Measurements from ENCODE around the gene SH2D5. TPM values are rescaled to one million over a fixed set of nuclear protein-coding genes. Genes with fewer than 3 reads are reported as not detected.

SH2D5 gene
- polyA plus RNA-seq, 3 donors: not detected

- Mint-ChIP-seq H3K4me3 (no peak overlapping the region), H3K4me1 (peaks cover 6% of the 10 kb centered on the region), H3K36me3 (no peaks in the 10 kb centered on the region), H3K27me3 (ENCODE audit: low read depth in 3 of 3) (peaks cover 5 to 7% (median 6%) of the 10 kb centered on the region in 3 donors), H3K27ac (no peak overlapping the region), H3K9me3 (peaks cover 0 to 2% (median 0%) of the 10 kb centered on the region in 7 donors)
- no peaks in the 10 kb centered on the region for H3K27me3 ChIP-seq (ENCODE audit: control insufficient read depth in 2 of 2, insufficient read depth in 2 of 2, low read length in 2 of 2)
- TF ChIP-seq CTCF (IDR thresholded peaks at IDR 0.05): no peak
- H3K4me2 ChIP-seq (replicated peaks; ENCODE audit: extremely low read depth, low read length, poor library complexity, severe bottlenecking): no peak overlapping the region
- H3K9me3 ChIP-seq (replicated peaks in 1 of 2; ENCODE audit: control insufficient read depth in 1 of 2, insufficient read depth in 1 of 2, low read length in 2 of 2): no peaks in the 10 kb centered on the region
- H3K79me2 ChIP-seq (ENCODE audit: insufficient read depth, low read length): no peaks in the 10 kb centered on the region
- no peak overlapping the region for H3K4me3 ChIP-seq (replicated peaks in 1 of 3; ENCODE audit: low read depth in 2 of 3, low read length in 3 of 3)
- WGBS (ENCODE audit: insufficient coverage): 100% methylated on average over 3 of the region's 5 CpGs
- no peak for DNase-seq
- H3K27ac ChIP-seq (ENCODE audit: low read depth in 1 of 2, low read length in 2 of 2): no peak overlapping the region
- H2AFZ ChIP-seq (ENCODE audit: insufficient read depth, low read depth, low read length, poor library complexity, severe bottlenecking): no peak overlapping the region
- H3K36me3 ChIP-seq (replicated peaks in 1 of 2; ENCODE audit: control insufficient read depth in 1 of 2, insufficient read depth in 2 of 2, low read length in 2 of 2): no peaks in the 10 kb centered on the region
- peaks cover 6% of the 10 kb centered on the region in 2 donors for H3K4me1 ChIP-seq (ENCODE audit: control insufficient read depth in 1 of 2, insufficient read depth in 2 of 2, low read length in 2 of 2)
- H4K20me1 ChIP-seq (ENCODE audit: insufficient read depth, low read length): no peaks in the 10 kb centered on the region
- H3K9ac ChIP-seq (ENCODE audit: insufficient read depth, low read length, poor library complexity, severe bottlenecking): no peak overlapping the region
- intact Hi-C loops (cut with micrococcal nuclease): no loop called here
Observed at GRCh38 chr1:20708891-20709290, 23.6 kb downstream of the SH2D5 start.

- H3K36me3 Mint-ChIP-seq: no peaks in the 10 kb centered on the region
- H2AFZ ChIP-seq (ENCODE audit: insufficient read depth, low read depth, low read length, poor library complexity, severe bottlenecking): no peak overlapping the region
- H3K9me3 Mint-ChIP-seq: peaks cover 0 to 2% (median 0%) of the 10 kb centered on the region in 7 donors
- H3K4me1 ChIP-seq (ENCODE audit: control insufficient read depth in 1 of 2, insufficient read depth in 2 of 2, low read length in 2 of 2): peaks cover 6% of the 10 kb centered on the region in 2 donors
- H3K27me3 Mint-ChIP-seq (ENCODE audit: low read depth in 3 of 3): peaks cover 5 to 9% (median 7%) of the 10 kb centered on the region in 3 donors
- H3K4me3 Mint-ChIP-seq: no peak overlapping the region
- WGBS (ENCODE audit: insufficient coverage): 100% methylated on average over 5 of the region's 6 CpGs
- no peaks in the 10 kb centered on the region for H4K20me1 ChIP-seq (ENCODE audit: insufficient read depth, low read length)
- no peaks in the 10 kb centered on the region for H3K27me3 ChIP-seq (ENCODE audit: control insufficient read depth in 2 of 2, insufficient read depth in 2 of 2, low read length in 2 of 2)
- no peaks in the 10 kb centered on the region for H3K79me2 ChIP-seq (ENCODE audit: insufficient read depth, low read length)
- H3K4me3 ChIP-seq (replicated peaks in 1 of 3; ENCODE audit: low read depth in 2 of 3, low read length in 3 of 3): no peak overlapping the region
- no peak overlapping the region for H3K4me2 ChIP-seq (replicated peaks; ENCODE audit: extremely low read depth, low read length, poor library complexity, severe bottlenecking)
- no peak overlapping the region for H3K9ac ChIP-seq (ENCODE audit: insufficient read depth, low read length, poor library complexity, severe bottlenecking)
- H3K27ac ChIP-seq (ENCODE audit: low read depth in 1 of 2, low read length in 2 of 2): no peak overlapping the region
- H3K27ac Mint-ChIP-seq: peak overlapping the region in 1 of 7 donors; percentile 46
- TF ChIP-seq CTCF (IDR thresholded peaks at IDR 0.05): no peak
- H3K36me3 ChIP-seq (replicated peaks in 1 of 2; ENCODE audit: control insufficient read depth in 1 of 2, insufficient read depth in 2 of 2, low read length in 2 of 2): no peaks in the 10 kb centered on the region
- DNase-seq: no peak
- H3K9me3 ChIP-seq (replicated peaks in 1 of 2; ENCODE audit: control insufficient read depth in 1 of 2, insufficient read depth in 1 of 2, low read length in 2 of 2): no peaks in the 10 kb centered on the region
- H3K4me1 Mint-ChIP-seq: peaks cover 6% of the 10 kb centered on the region
- intact Hi-C loops (cut with micrococcal nuclease): no loop called here
Observed at GRCh38 chr1:20708057-20708456, 24.4 kb downstream of the SH2D5 start.

Data from CD14-positive monocyte (primary cell).